ENCODE measurements around the gene C3.

DNA sequence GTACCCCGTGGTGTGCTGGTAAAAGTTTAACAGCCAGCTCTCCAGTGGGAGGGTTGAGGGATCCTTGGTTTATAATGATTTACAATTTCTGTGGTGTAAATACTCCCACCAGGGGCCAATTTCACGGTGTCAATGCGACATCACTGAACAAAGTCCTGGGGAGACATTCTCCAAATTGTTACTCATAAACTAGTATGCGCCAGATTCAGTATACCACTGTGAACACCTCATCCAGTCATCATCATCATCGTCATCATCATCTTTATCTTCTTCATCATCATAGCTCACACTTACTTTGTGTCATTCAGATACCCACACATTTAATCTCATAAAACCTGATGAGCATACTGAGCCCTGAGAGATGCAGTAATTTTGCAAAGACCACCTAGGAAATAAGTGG is 33.3 kb downstream of the C3 start:
- TF ChIP-seq, protein P1, sequence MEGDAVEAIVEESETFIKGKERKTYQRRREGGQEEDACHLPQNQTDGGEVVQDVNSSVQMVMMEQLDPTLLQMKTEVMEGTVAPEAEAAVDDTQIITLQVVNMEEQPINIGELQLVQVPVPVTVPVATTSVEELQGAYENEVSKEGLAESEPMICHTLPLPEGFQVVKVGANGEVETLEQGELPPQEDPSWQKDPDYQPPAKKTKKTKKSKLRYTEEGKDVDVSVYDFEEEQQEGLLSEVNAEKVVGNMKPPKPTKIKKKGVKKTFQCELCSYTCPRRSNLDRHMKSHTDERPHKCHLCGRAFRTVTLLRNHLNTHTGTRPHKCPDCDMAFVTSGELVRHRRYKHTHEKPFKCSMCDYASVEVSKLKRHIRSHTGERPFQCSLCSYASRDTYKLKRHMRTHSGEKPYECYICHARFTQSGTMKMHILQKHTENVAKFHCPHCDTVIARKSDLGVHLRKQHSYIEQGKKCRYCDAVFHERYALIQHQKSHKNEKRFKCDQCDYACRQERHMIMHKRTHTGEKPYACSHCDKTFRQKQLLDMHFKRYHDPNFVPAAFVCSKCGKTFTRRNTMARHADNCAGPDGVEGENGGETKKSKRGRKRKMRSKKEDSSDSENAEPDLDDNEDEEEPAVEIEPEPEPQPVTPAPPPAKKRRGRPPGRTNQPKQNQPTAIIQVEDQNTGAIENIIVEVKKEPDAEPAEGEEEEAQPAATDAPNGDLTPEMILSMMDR (IDR thresholded peaks at IDR 0.05), result no peak
- TF ChIP-seq EZH2 (IDR thresholded peaks at IDR 0.05), result no peak
